Measurements from ENCODE around the gene MYO19. TPM values are rescaled to one million over a fixed set of nuclear protein-coding genes. Genes with fewer than 3 reads are reported as not detected.

MYO19 gene
- total and polyA plus RNA-seq, 9 of the 15 experiments (the other 6 are each of a cell fraction or from before 2014, with no cell fraction given): 21.6 to 176 (median 129) TPM

DNA sequence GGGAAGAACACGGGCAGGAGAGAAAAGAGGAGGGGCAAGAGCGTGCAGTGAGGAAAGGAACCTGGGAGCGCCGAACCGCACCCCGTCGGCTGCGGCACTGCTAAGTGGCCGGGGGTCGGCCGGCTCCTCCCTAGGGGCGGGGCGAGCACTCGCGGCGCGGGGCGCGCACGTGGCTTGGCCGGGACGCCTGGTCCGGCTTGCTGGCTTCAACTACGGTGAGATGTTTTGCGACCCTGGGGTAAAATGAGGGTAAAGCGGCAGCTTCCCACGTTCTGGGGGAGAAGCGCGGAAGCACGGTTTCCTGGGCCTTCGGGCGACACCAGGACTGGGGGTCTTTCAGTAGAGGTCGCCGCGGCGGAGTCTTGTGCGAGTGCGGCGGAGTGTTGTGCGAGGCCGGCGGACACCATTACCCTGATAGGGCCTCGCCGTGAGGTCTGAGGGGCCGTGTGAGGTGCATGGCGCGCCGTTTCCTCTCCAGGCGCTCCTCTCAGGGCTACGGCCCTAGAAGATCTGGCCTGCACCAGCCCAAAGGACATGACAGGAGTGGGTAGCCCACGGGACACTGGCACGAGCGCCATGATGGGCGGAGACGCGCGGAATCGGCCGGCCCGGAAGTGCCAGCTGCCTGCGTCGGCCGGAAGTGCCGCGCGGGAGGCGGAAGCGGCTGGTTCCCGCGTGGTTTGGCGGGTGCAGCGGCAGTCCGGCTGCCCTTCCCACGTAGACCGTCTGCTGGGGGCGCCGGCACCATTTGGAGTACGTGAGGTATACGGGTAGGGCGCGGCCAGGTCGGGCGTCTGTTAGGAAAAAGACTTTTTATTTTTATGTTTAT is at the start of gene MYO19, which contains the start of gene PIGW (continued):
- TF ChIP-seq CUX1 (CRISPR knock-in tag; IDR thresholded peaks at IDR 0.05): no peak
- TF ChIP-seq SETDB1 (IDR thresholded peaks at IDR 0.05; ENCODE audit: low read length): no peak
- TF ChIP-seq GATAD2B (IDR thresholded peaks at IDR 0.05; ENCODE audit: borderline replicate concordance): peak; percentile 86
- no peak for TF ChIP-seq DIDO1 (tag; IDR thresholded peaks at IDR 0.05; ENCODE audit: low read depth)
- no peak for TF ChIP-seq PHTF2 (CRISPR knock-in tag; IDR thresholded peaks at IDR 0.05)
- no peak for TF ChIP-seq RCOR1 (IDR thresholded peaks at IDR 0.05; ENCODE audit: borderline replicate concordance in 1 of 2, low read depth in 2 of 2, low read length in 2 of 2)
- TF ChIP-seq SAFB (IDR thresholded peaks at IDR 0.05; ENCODE audit: borderline replicate concordance, low read depth, low read length): peak; percentile 93
- TF ChIP-seq HDAC2 (IDR thresholded peaks at IDR 0.05): 0 out of 2 replicates have a peak, but pooled peaks have one; percentile 34
- peak; percentile 77 for TF ChIP-seq POLR2AphosphoS5 (IDR thresholded peaks at IDR 0.05; ENCODE audit: control insufficient read depth, insufficient read depth, low read depth, low read length)
- TF ChIP-seq POLR3A (IDR thresholded peaks at IDR 0.05; ENCODE audit: borderline replicate concordance, extremely low read depth, insufficient read depth, insufficient read length): no peak
- TF ChIP-seq XRCC3 (IDR thresholded peaks at IDR 0.05): no peak
- TF ChIP-seq, protein P1, sequence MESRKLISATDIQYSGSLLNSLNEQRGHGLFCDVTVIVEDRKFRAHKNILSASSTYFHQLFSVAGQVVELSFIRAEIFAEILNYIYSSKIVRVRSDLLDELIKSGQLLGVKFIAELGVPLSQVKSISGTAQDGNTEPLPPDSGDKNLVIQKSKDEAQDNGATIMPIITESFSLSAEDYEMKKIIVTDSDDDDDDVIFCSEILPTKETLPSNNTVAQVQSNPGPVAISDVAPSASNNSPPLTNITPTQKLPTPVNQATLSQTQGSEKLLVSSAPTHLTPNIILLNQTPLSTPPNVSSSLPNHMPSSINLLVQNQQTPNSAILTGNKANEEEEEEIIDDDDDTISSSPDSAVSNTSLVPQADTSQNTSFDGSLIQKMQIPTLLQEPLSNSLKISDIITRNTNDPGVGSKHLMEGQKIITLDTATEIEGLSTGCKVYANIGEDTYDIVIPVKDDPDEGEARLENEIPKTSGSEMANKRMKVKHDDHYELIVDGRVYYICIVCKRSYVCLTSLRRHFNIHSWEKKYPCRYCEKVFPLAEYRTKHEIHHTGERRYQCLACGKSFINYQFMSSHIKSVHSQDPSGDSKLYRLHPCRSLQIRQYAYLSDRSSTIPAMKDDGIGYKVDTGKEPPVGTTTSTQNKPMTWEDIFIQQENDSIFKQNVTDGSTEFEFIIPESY (CRISPR knock-in tag; IDR thresholded peaks at IDR 0.05): no peak; the same call in 1 of the 2 replicates
- TF ChIP-seq TARDBP (IDR thresholded peaks at IDR 0.05): peak; percentile 85; the same call in 1 of the 2 replicates
- peak; percentile 21; the same call in 1 of the 2 replicates for TF ChIP-seq ZNF311 (CRISPR knock-in tag; IDR thresholded peaks at IDR 0.05)
- peak; percentile 21; the same call in 1 of the 2 replicates for TF ChIP-seq MYNN (IDR thresholded peaks at IDR 0.05)
- TF ChIP-seq MYNN (CRISPR knock-in tag; IDR thresholded peaks at IDR 0.05): no peak
- TF ChIP-seq NFATC3 (IDR thresholded peaks at IDR 0.05): no peak
- TF ChIP-seq SNAPC5 (CRISPR knock-in tag; IDR thresholded peaks at IDR 0.05): no peak
- TF ChIP-seq RBBP5 (IDR thresholded peaks at IDR 0.05; ENCODE audit: borderline replicate concordance, insufficient read depth, low read length, poor library complexity, severe bottlenecking): peak; percentile 84
- TF ChIP-seq, protein P2, sequence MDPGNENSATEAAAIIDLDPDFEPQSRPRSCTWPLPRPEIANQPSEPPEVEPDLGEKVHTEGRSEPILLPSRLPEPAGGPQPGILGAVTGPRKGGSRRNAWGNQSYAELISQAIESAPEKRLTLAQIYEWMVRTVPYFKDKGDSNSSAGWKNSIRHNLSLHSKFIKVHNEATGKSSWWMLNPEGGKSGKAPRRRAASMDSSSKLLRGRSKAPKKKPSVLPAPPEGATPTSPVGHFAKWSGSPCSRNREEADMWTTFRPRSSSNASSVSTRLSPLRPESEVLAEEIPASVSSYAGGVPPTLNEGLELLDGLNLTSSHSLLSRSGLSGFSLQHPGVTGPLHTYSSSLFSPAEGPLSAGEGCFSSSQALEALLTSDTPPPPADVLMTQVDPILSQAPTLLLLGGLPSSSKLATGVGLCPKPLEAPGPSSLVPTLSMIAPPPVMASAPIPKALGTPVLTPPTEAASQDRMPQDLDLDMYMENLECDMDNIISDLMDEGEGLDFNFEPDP (CRISPR knock-in tag; IDR thresholded peaks at IDR 0.05): no peak

All from K562 (cell line).